ENCODE data around the gene PARL. TPM values are rescaled to one million over a fixed set of nuclear protein-coding genes. Genes with fewer than 3 reads are reported as not detected.

The PARL gene
- total RNA-seq, 1 donor from 2014 or later = 70.5 TPM

DNA sequence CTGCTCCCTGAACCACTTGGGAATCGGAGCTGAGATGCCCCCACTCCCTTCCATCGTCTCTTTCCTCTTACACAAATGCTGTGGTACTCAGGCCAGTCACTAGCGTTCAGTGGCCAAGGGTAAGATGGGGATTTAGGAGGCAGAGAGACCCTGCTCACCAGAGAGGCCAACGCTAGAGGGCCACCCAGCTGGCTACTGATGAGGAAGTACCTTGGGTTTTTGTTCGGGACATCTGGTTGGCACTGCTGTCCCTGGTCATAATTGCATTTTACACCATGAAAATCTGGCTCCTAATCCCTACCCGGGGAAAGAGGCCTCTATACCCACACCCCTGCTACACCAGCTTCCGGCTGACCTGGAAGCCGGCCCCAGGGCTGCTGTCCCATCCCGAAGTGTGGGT lies 67.0 kb downstream of the PARL start:
- peaks cover 5% of the 10 kb centered on the region for H3K27me3 Mint-ChIP-seq (ENCODE audit: insufficient read depth, low read depth)
- no peak overlapping the region for H2AFZ ChIP-seq (replicated peaks)
- no peaks in the 10 kb centered on the region for H3K36me3 ChIP-seq
- no peaks in the 10 kb centered on the region for H3K9me3 ChIP-seq (ENCODE audit: low read depth)
- no peak for TF ChIP-seq EZH2phosphoT487 (IDR thresholded peaks at IDR 0.05)
- TF ChIP-seq, protein P1, sequence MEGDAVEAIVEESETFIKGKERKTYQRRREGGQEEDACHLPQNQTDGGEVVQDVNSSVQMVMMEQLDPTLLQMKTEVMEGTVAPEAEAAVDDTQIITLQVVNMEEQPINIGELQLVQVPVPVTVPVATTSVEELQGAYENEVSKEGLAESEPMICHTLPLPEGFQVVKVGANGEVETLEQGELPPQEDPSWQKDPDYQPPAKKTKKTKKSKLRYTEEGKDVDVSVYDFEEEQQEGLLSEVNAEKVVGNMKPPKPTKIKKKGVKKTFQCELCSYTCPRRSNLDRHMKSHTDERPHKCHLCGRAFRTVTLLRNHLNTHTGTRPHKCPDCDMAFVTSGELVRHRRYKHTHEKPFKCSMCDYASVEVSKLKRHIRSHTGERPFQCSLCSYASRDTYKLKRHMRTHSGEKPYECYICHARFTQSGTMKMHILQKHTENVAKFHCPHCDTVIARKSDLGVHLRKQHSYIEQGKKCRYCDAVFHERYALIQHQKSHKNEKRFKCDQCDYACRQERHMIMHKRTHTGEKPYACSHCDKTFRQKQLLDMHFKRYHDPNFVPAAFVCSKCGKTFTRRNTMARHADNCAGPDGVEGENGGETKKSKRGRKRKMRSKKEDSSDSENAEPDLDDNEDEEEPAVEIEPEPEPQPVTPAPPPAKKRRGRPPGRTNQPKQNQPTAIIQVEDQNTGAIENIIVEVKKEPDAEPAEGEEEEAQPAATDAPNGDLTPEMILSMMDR (IDR thresholded peaks at IDR 0.05) = no peak
- TF ChIP-seq EZH2 (IDR thresholded peaks at IDR 0.05) = no peak
- H3K4me1 ChIP-seq = peaks cover 4% of the 10 kb centered on the region
- DNase-seq (ENCODE audit: low spot score) = no peak
- peaks cover 2% of the 10 kb centered on the region for H3K9me3 Mint-ChIP-seq
- no peaks in the 10 kb centered on the region for H3K79me2 ChIP-seq (ENCODE audit: low read depth)
- H3K27me3 ChIP-seq = no peaks in the 10 kb centered on the region
- peaks cover 9% of the 10 kb centered on the region for H3K4me1 Mint-ChIP-seq
- H4K20me1 ChIP-seq (ENCODE audit: low read depth) = no peaks in the 10 kb centered on the region
- peaks cover 13% of the 10 kb centered on the region for H3F3A ChIP-seq (ENCODE audit: low read depth)
- H3K36me3 Mint-ChIP-seq = peaks cover 11% of the 10 kb centered on the region
- H3K9ac ChIP-seq = no peak overlapping the region
- no peak overlapping the region for H3K4me2 ChIP-seq
- no peak overlapping the region for H3K4me3 Mint-ChIP-seq
- H3K4me3 ChIP-seq = no peak overlapping the region
- H3K27ac ChIP-seq = no peak overlapping the region
- peak overlapping the region; percentile 60 for H3K27ac Mint-ChIP-seq

DNA sequence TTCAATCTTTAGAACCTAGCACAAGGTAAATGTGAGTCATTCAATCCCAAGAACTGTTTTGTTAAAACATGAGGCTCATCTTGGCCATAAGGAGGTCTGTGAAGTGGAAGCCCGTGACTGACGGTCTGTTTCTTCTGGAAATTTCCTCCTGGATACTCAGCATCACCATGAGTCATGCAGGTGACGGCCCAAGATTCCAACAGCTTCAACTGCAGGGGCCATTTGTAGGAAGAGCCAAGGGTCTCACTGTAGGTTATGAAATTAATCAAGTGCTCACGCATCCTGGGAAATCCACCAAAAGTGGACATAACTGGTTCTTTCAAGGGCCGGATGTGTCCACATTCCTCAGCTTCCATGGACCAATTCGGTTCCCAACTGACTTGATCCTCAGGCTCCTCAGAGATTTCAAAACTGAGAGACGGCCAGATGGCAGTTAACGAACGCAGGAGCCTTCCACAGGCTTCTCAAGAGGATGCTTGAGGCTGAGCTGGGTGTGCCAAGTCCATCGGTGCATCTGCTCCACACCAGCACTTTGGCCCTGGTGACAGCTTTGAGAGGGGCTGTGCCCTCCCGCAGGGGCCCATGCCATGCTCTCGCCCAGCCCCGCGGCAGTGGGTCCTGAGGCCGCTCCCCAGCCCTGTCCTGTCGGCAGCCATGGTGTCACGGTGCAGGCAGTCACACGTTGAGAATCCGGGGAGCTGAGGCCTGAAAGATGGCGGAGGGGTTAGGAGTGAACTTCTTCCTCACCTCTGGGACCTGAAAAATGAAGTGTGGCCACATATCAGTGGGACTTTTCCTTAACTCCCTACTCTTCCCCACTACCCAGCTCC lies 67.8 kb downstream of the PARL start:
- H3K36me3 Mint-ChIP-seq = peaks cover 14% of the 10 kb centered on the region
- DNase-seq (ENCODE audit: low spot score) = no peak
- H3K4me1 Mint-ChIP-seq = peaks cover 4% of the 10 kb centered on the region
- no peak overlapping the region for H3K9ac ChIP-seq
- no peaks in the 10 kb centered on the region for H3K4me1 ChIP-seq
- H3K27me3 Mint-ChIP-seq (ENCODE audit: insufficient read depth, low read depth) = peaks cover 2% of the 10 kb centered on the region
- TF ChIP-seq EZH2 (IDR thresholded peaks at IDR 0.05) (no peak), EZH2phosphoT487 (IDR thresholded peaks at IDR 0.05) (no peak)
- TF ChIP-seq, protein P1 (IDR thresholded peaks at IDR 0.05) = no peak
- H3K4me3 Mint-ChIP-seq = no peak overlapping the region
- no peak overlapping the region for H2AFZ ChIP-seq (replicated peaks)
- peaks cover 2% of the 10 kb centered on the region for H3K9me3 Mint-ChIP-seq
- H3K36me3 ChIP-seq = no peaks in the 10 kb centered on the region
- H3K9me3 ChIP-seq (ENCODE audit: low read depth) = no peaks in the 10 kb centered on the region
- H3K4me3 ChIP-seq = no peak overlapping the region
- H3K27me3 ChIP-seq = no peaks in the 10 kb centered on the region
- no peaks in the 10 kb centered on the region for H3K79me2 ChIP-seq (ENCODE audit: low read depth)
- peaks cover 6% of the 10 kb centered on the region for H3F3A ChIP-seq (ENCODE audit: low read depth)
- no peak overlapping the region for H3K4me2 ChIP-seq
- H3K27ac ChIP-seq = no peak overlapping the region
- peak overlapping the region; percentile 60 for H3K27ac Mint-ChIP-seq
- H4K20me1 ChIP-seq (ENCODE audit: low read depth) = no peaks in the 10 kb centered on the region

DNA sequence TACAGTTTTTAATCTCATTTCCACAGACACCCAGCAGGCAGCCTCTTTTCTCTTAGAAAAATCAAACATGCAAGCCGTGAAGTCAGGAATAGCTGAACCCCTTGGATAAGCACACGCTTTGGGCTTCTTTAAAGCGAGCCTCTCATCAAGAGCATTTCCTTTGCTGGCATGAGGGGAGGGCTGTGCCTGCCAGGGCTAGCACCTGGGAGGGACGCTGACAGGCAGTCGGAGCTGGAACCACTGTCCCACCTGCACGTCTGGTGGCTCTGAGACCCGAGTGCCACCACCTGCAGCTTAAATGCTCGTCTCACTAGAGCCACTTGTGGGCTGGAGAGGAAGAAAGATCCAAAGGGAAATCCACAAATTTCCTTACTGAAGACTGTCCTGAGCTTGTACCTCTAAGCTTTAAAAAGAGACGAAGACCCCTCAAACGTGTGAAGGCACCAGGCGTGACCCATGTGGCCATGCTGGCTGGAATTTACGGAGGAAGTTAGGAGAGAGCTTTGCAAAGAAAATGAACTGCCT lies 68.7 kb downstream of the PARL start:
- H3K36me3 ChIP-seq = no peaks in the 10 kb centered on the region
- no peak overlapping the region for H3K4me3 ChIP-seq
- Mint-ChIP-seq H3K27ac (no peak overlapping the region), H3K36me3 (peaks cover 18% of the 10 kb centered on the region), H3K4me3 (no peak overlapping the region), H3K27me3 (ENCODE audit: insufficient read depth, low read depth) (peaks cover 2% of the 10 kb centered on the region), H3K4me1 (peaks cover 4% of the 10 kb centered on the region), H3K9me3 (peaks cover 2% of the 10 kb centered on the region)
- H3K79me2 ChIP-seq (ENCODE audit: low read depth) = no peaks in the 10 kb centered on the region
- DNase-seq (ENCODE audit: low spot score) = no peak
- no peak overlapping the region for H3K4me2 ChIP-seq
- TF ChIP-seq EZH2phosphoT487 (IDR thresholded peaks at IDR 0.05) (no peak), EZH2 (IDR thresholded peaks at IDR 0.05) (no peak)
- TF ChIP-seq, protein P1 (IDR thresholded peaks at IDR 0.05) = no peak
- peaks cover 6% of the 10 kb centered on the region for H3F3A ChIP-seq (ENCODE audit: low read depth)
- no peaks in the 10 kb centered on the region for H3K27me3 ChIP-seq
- H3K9ac ChIP-seq = no peak overlapping the region
- H3K27ac ChIP-seq = no peak overlapping the region
- no peak overlapping the region for H2AFZ ChIP-seq (replicated peaks)
- H4K20me1 ChIP-seq (ENCODE audit: low read depth) = no peaks in the 10 kb centered on the region
- H3K4me1 ChIP-seq = no peaks in the 10 kb centered on the region
- no peaks in the 10 kb centered on the region for H3K9me3 ChIP-seq (ENCODE audit: low read depth)

Data from neural progenitor cell (in vitro differentiated cells).